GM21737 (cell line): ENCODE results near the gene ADGRD1.

Experiments
- ATAC-seq: cut with Tn5 transposase; IDR thresholded peaks from one replicate; pipeline ENCODE4 v1.9.1; 2021; ENCODE audit warnings: mild to moderate bottlenecking, moderate library complexity; ENCODE audit not compliant: unreplicated experiment

The ADGRD1 gene

GRCh38 chr12:131005161-131006035 lies 51.7 kb downstream of the ADGRD1 start:
- ATAC-seq = no peak

- ATAC-seq = no peak
These were observed 52.5 kb downstream of the ADGRD1 start for GRCh38 chr12:131006036-131006735.

- no peak for ATAC-seq
These were observed 53.5 kb downstream of the ADGRD1 start for GRCh38 chr12:131007031-131007739.

DNA sequence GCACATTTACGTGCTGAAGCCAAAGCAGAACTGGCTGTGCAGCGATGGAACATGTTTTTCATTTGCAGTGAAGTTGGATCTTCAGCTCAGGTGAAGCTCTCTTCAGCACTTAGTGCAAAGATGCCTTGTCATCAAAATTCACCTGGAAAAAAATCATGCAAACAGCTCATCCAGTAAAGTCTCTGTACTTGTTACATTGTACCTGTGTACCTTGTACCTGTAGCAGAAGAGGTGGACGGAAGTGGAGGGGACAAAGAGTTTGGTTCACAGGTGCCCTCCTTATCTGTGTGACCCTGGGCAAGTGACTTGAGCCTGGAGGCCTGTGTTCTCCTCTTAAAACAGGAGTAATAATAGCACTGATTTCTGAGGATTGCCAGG lies 54.0 kb downstream of the ADGRD1 start:
- ATAC-seq = no peak

DNA sequence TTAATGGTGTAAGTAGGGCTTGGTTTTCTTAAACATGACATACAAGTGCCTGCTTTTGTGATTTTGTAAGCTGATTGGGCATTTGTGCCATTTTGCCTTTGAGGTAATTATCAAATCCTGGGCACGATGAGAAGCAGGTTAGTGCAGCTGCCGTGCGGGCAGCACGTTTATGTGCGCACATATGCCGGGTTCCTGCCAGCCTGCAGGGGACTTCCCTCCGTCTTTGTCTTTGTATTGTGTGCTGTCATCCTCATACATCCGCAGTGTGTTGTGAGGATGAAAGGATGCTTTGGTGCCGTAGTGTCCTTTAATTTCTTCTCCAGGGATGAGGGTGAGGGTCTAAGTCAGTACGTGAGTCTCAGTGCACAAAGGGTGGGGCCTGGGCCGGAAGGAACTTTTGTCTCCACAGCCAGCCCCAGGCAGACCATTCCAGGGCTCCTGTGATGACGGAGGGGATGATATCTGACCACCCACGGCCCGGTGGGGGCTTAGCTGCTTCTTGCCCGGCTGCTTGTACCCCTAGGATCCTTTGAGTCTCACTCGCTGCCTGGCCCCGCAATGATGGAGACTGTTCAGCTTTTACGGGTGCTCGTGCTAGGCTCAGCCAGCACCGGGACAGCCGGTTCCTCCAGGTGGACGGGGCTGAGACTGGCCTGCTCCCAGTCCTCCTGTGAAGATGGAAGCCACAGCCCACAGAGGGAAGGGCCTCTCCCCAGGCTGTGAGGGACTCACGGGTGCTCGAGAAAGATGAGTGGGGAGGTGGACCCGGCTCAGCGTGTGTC lies 54.6 kb downstream of the ADGRD1 start:
- no peak for ATAC-seq

DNA sequence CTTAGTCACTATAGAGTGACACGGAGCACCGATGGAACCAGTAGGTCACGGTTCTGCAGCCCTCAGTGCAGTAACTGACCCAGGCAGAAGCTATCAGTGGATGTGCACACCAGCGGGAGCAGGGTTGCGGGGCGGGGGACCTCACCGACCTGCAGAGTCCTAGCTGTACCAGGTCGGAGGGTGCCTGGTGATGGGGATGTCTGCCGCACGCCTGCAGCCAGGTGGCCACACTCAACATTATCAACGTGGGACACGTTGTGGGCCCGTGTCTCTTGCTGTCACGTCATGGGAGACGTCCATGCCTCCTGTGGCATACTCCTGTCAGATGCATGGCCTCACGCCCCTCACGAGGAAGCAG lies 55.2 kb downstream of the ADGRD1 start:
- ATAC-seq = no peak

DNA sequence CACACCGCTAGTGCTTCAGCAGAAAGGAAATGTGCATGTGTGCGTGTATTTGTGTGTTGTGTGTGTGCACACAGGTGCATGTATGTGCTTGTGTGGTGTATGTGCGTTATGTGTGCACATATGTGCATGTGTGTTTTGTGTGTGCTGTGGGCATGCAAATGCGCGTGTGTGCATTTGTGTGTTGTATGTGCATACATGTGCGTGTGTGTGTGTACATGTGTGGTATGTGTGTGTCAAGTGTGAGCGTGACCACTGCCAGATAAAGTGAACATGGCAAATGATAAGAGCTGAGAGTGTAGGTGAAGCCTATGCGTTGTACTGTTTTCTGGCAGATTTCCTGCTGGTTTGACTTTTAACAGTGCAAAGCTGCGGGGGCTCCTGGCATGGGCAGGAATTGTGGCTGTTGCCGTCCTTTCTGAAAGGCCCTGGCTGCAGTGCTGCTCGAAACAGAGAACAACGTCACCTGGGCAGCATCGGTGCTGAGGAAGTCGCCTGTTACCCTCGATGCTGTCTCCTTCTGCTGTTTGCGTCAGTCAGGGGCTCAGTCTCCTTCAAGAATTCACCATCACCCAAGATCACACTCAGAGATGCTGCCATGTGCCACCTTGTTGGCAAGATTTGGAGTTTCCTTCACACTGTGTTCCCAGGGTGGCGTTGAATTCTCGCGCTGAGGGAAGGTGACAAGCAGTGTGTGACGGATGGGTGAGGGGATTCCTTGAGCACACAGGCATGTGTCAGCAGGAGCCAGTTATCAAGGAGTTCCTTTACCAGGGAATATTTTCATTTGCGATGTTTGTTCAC lies 56.1 kb downstream of the ADGRD1 start:
- no peak for ATAC-seq

- ATAC-seq = no peak
These were observed 56.9 kb downstream of the ADGRD1 start for GRCh38 chr12:131010396-131011131.

DNA sequence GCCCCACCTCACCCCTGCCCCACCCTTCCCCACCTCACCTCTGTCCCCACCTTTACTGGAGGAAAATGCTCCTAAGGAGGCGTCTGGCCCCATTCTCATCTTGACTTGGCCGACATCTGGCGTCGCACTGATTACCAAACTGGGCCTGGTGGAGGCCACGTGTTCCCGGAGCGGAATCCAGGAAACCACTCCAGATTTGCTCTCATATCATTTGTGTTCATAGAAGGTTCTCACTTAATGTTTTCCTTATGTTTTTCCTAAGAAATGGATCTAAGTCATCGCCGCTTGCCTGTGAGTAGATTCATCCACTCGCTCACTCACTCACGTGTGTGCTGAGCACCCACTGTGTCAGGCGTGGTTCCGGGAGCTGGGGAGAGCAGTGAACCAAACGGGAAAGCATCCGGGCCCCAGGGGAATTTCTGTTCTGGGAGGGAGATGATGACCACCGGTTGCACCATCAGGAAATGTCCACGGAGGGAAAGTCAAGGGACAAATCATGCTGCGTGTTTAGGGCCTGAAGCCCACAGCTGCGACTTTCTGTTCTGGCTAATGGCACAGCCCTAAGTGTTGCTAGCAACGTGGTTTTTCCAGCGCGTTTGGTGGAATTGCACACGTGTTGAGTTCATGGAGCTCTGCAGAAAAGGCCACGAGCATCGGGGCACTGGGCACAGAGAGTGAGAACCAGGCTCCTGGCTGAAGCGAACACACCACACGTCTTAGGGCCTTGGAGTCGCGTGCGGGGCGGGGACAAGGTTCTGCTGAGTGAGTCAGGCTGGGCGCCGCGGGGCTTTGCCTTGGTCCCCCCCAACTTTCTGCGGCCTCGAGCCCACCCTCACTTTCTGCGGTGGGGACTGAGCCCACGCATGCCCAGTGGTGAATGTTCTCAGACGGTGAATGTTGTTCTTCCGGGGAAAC lies 57.7 kb downstream of the ADGRD1 start:
- no peak for ATAC-seq

- no peak for ATAC-seq
These were observed 58.8 kb downstream of the ADGRD1 start for GRCh38 chr12:131012279-131013069.

DNA sequence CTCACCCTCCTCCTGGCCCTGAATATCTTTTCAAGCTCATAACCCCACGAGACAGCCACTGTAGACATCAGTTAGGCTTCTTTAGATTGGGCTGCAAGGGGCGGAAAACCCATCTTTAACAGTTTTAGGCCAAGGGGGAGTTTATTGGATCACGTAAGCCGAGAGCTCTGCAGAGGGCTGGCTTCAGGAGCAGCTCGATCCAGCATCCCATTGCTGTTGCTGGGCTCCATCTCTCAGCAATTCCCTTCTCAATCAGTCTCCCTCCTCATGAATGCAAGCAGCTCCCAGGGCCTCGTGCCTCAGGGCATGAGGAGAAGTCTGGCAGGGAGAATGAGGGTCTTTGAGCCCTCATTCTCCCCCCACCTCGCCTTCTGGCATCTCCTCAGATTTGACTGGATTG lies 59.4 kb downstream of the ADGRD1 start:
- ATAC-seq = no peak

DNA sequence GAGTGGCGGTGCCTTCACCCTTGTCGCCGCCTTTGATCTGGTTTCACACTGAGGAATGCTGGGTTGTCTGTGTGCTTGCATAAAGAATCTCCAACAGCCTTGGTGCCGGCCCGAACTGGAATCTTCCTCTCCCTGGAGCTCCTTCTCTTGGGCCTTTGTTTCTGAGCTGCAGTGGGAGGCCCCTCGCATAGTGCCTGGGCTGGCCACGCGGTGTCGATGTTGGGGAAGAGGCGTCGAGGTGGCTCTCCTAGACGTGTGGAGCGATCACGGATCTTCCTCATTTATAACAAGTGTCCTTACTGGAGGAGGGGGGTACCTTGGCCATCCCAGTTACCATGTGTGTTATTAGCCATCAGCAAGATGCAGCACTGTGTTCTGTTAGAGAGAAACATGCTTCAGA lies 60.6 kb downstream of the ADGRD1 start:
- ATAC-seq = no peak

DNA sequence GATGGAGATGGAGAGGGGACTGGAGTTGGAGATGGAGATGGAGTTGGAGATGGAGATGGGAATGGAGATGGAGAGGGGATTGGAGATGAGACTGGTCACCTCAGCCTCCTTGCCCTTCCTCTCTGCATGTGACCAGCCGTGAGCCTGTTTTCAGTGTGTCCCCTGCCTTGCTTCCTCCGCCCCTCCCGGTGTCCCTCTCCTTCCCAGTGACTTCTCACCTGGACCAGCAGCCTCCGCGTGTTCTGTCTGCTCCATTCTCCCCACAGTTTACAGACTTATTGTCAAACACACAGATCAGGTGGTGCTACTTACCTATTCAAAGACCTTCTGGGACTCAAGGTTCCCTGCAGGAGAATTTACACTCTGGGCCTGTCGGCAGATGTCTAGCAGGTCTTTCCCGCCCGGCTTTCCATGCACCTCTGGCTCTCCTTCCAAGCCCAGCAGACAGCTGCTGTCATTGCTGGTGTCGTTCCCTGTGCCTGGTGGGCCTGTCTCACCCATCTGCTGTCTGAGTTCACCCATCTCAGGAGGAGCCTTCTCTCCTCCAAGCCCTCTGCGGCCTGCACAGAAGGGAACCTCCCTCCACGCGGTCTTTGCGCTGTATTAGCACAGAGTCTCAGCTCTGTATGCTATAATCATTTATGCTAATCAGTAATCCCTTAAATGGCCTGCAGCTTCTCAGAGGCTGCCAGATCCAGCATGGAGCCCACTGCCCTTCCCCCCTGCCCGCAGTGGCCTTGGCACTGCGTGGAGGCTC lies 62.1 kb downstream of the ADGRD1 start:
- ATAC-seq = no peak

- ATAC-seq = no peak
These were observed 63.8 kb downstream of the ADGRD1 start for GRCh38 chr12:131017477-131017991.

- no peak for ATAC-seq
These were observed 64.4 kb downstream of the ADGRD1 start for GRCh38 chr12:131018019-131018620.

DNA sequence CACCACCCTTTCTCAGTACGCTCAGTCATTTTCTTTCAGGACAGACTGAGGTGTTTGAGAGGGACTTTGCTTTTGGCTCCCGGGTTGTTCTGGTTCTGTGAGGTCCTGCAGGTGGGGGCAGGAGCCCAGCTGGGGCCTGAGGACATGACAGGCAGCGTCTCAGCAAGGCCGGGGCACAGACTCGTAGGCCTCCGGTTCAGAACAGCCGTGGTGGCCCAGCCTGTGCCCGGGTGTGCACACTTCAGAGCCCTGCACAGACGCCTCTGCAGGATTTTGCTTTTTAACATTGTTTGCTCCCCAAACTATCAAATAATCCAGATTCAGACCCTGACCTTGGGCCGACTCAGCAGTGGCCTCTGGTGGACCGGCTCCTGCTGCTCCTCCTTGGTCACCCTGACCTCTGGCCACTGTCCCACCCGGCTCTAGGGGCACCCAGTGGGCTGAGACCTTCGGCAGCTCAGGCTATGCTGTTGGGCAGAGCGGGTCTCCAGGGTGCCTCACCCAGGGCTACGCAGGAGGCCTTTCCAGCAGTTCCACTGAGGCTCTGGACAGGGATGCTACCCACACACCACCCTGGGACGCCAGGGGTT lies 65.2 kb downstream of the ADGRD1 start:
- ATAC-seq = no peak
